ENCODE data around the gene KSR1. TPM values are rescaled to one million over a fixed set of nuclear protein-coding genes. Genes with fewer than 3 reads are reported as not detected.

Gene KSR1
- total RNA-seq, 2 donors from 2014 or later: 11.5 to 23.7 TPM

GRCh38 chr17:27579897-27580321 is 123.7 kb downstream of the KSR1 start:
- TF ChIP-seq POLR2AphosphoS5 (IDR thresholded peaks at IDR 0.05) (no peak), CTCF (IDR thresholded peaks at IDR 0.05) (no peak), POLR2A (IDR thresholded peaks at IDR 0.05) (no peak)
- Histone ChIP-seq H3K9me3 (no peaks in the 10 kb centered on the region), H3K4me1 (replicated peaks) (no peaks in the 10 kb centered on the region), H3K27ac (no peak overlapping the region), H3K27me3 (replicated peaks; ENCODE audit: insufficient read depth) (no peaks in the 10 kb centered on the region), H3K36me3 (no peaks in the 10 kb centered on the region), H3K4me3 (no peak overlapping the region)
- no peak for DNase-seq (ENCODE audit: low spot score)
- intact Hi-C loops (cut with DNase I): no loop called here
- WGBS: 94% methylated on average over 4 of the region's 4 CpGs

- 91% methylated on average over 6 of the region's 6 CpGs for WGBS
- no peak for DNase-seq (ENCODE audit: low spot score)
- no peaks in the 10 kb centered on the region for H3K27me3 ChIP-seq (replicated peaks; ENCODE audit: insufficient read depth)
- intact Hi-C loops (cut with DNase I): no loop called here
- no peaks in the 10 kb centered on the region for H3K4me1 ChIP-seq (replicated peaks)
- H3K36me3 ChIP-seq: no peaks in the 10 kb centered on the region
- H3K27ac ChIP-seq: no peak overlapping the region
- H3K9me3 ChIP-seq: no peaks in the 10 kb centered on the region
- no peak overlapping the region for H3K4me3 ChIP-seq
- TF ChIP-seq CTCF (IDR thresholded peaks at IDR 0.05) (no peak), POLR2AphosphoS5 (IDR thresholded peaks at IDR 0.05) (no peak), POLR2A (IDR thresholded peaks at IDR 0.05) (no peak)
These were observed 124.8 kb downstream of the KSR1 start for GRCh38 chr17:27581016-27581415.

GRCh38 chr17:27582696-27583095 is 126.4 kb downstream of the KSR1 start:
- DNase-seq (ENCODE audit: low spot score): no peak
- H3K27ac ChIP-seq: no peak overlapping the region
- H3K36me3 ChIP-seq: no peaks in the 10 kb centered on the region
- H3K27me3 ChIP-seq (replicated peaks; ENCODE audit: insufficient read depth): no peaks in the 10 kb centered on the region
- H3K4me3 ChIP-seq: no peak overlapping the region
- H3K4me1 ChIP-seq (replicated peaks): no peaks in the 10 kb centered on the region
- no peaks in the 10 kb centered on the region for H3K9me3 ChIP-seq
- WGBS: 89% methylated on average over 13 of the region's 18 CpGs
- intact Hi-C loops (cut with DNase I): no loop called here
- TF ChIP-seq POLR2A (IDR thresholded peaks at IDR 0.05) (no peak), POLR2AphosphoS5 (IDR thresholded peaks at IDR 0.05) (no peak), CTCF (IDR thresholded peaks at IDR 0.05) (no peak)

GRCh38 chr17:27585153-27585681 is 129.0 kb downstream of the KSR1 start:
- H3K27ac ChIP-seq: no peak overlapping the region
- no peaks in the 10 kb centered on the region for H3K4me1 ChIP-seq (replicated peaks)
- no peaks in the 10 kb centered on the region for H3K36me3 ChIP-seq
- TF ChIP-seq CTCF (IDR thresholded peaks at IDR 0.05) (no peak), POLR2AphosphoS5 (IDR thresholded peaks at IDR 0.05) (no peak), POLR2A (IDR thresholded peaks at IDR 0.05) (no peak)
- H3K27me3 ChIP-seq (replicated peaks; ENCODE audit: insufficient read depth): no peaks in the 10 kb centered on the region
- intact Hi-C loops (cut with DNase I): no loop called here
- no peak for DNase-seq (ENCODE audit: low spot score)
- 88% methylated on average over 9 of the region's 9 CpGs for WGBS
- H3K9me3 ChIP-seq: no peaks in the 10 kb centered on the region
- H3K4me3 ChIP-seq: no peak overlapping the region

GRCh38 chr17:27585792-27586191 is 129.5 kb downstream of the KSR1 start:
- H3K9me3 ChIP-seq: no peaks in the 10 kb centered on the region

More at GRCh38 chr17:27585792-27586191, 129.5 kb downstream of the KSR1 start:
- H3K4me1 ChIP-seq (replicated peaks): no peaks in the 10 kb centered on the region
- H3K27ac ChIP-seq: no peak overlapping the region
- no peaks in the 10 kb centered on the region for H3K36me3 ChIP-seq
- TF ChIP-seq POLR2A (IDR thresholded peaks at IDR 0.05): no peak
- no peak for TF ChIP-seq CTCF (IDR thresholded peaks at IDR 0.05)
- no peak for TF ChIP-seq POLR2AphosphoS5 (IDR thresholded peaks at IDR 0.05)
- intact Hi-C loops (cut with DNase I): no loop called here
- no peak overlapping the region for H3K4me3 ChIP-seq
- DNase-seq (ENCODE audit: low spot score): no peak
- no peaks in the 10 kb centered on the region for H3K27me3 ChIP-seq (replicated peaks; ENCODE audit: insufficient read depth)
- WGBS: 85% methylated on average over 5 of the region's 5 CpGs
